Trophoblast cell (in vitro differentiated cells and primary cell): ENCODE measurements around the gene IL1RN.

Source experiments
- DNase-seq, 2 donors: peaks; one replicate each; pipeline ENCODE4 v3.0.0-alpha.2; 2016
- H2AFZ ChIP-seq: 2 replicates; pipeline ENCODE4 v1.6.1; 2013; ENCODE audit warnings: low read length, moderate library complexity, mild to moderate bottlenecking; ENCODE audit not compliant: insufficient read depth, poor library complexity
- H2AK5ac ChIP-seq: 2 replicates; pipeline ENCODE4 v1.6.1; 2013; ENCODE audit warnings: mild to moderate bottlenecking, low read length
- H2BK120ac ChIP-seq: 2 replicates; pipeline ENCODE4 v1.6.1; 2013; ENCODE audit warnings: low read length, mild to moderate bottlenecking, moderate library complexity; ENCODE audit not compliant: insufficient read depth, poor library complexity
- H2BK12ac ChIP-seq: 2 replicates; pipeline ENCODE4 v1.6.1; 2013; ENCODE audit warnings: mild to moderate bottlenecking, low read length, moderate library complexity
- H2BK5ac ChIP-seq: 2 replicates; pipeline ENCODE4 v1.6.1; 2013; ENCODE audit warnings: low read length, low read depth, moderate library complexity, mild to moderate bottlenecking; ENCODE audit not compliant: poor library complexity
- H3K14ac ChIP-seq: 2 replicates; pipeline ENCODE4 v1.6.1; 2013; ENCODE audit warnings: mild to moderate bottlenecking, low read length
- H3K18ac ChIP-seq: 2 replicates; pipeline ENCODE4 v1.6.1; 2013; ENCODE audit warnings: mild to moderate bottlenecking, low read length
- H3K23ac ChIP-seq: 2 replicates; pipeline ENCODE4 v1.6.1; 2013; ENCODE audit warnings: low read length
- H3K27ac ChIP-seq: 2 replicates; pipeline ENCODE4 v1.5.1; 2013; ENCODE audit warnings: low read depth, mild to moderate bottlenecking, inconsistent platforms, low read length, moderate library complexity
- H3K27me3 ChIP-seq: 2 replicates; pipeline ENCODE4 v1.6.1; 2013; ENCODE audit warnings: inconsistent platforms, mild to moderate bottlenecking, low read length, moderate library complexity; ENCODE audit not compliant: insufficient read depth
- H3K36me3 ChIP-seq, 2 experiments: 1 replicate in 1 of 2; 2 replicates in 1 of 2; pipeline ENCODE4 v1.6.1; 2013; ENCODE audit warnings: low read length in 2 of 2, mild to moderate bottlenecking in 2 of 2, moderate library complexity in 1 of 2; ENCODE audit not compliant: insufficient read depth in 2 of 2, control insufficient read depth in 1 of 2
- H3K4ac ChIP-seq: 2 replicates; pipeline ENCODE4 v1.6.1; 2013; ENCODE audit warnings: low read depth, mild to moderate bottlenecking, low read length, moderate library complexity
- H3K4me1 ChIP-seq, 2 experiments: 1 replicate in 1 of 2; 2 replicates in 1 of 2; pipeline ENCODE4 v1.6.1; 2013; ENCODE audit warnings: low read length in 2 of 2, mild to moderate bottlenecking in 2 of 2, moderate library complexity in 1 of 2; ENCODE audit not compliant: insufficient read depth in 2 of 2, control insufficient read depth in 1 of 2
- H3K4me2 ChIP-seq: 2 replicates; pipeline ENCODE4 v1.6.1; 2013; ENCODE audit warnings: inconsistent platforms, mild to moderate bottlenecking, low read length, moderate library complexity
- H3K4me3 ChIP-seq: 2 replicates; pipeline ENCODE4 v1.5.1; 2013; ENCODE audit warnings: mild to moderate bottlenecking, low read depth, low read length, inconsistent platforms
- H3K79me1 ChIP-seq: one replicate; pipeline ENCODE4 v1.6.1; 2013; ENCODE audit warnings: low read length
- H3K79me2 ChIP-seq: 2 replicates; pipeline ENCODE4 v1.6.1; 2013; ENCODE audit warnings: low read length, mild to moderate bottlenecking; ENCODE audit not compliant: control insufficient read depth, insufficient read depth, poor library complexity
- H3K9ac ChIP-seq: 2 replicates; pipeline ENCODE4 v1.6.1; 2013; ENCODE audit warnings: mild to moderate bottlenecking, low read length
- H3K9me3 ChIP-seq: 2 replicates; pipeline ENCODE4 v1.6.1; 2013; ENCODE audit warnings: low read depth, mild to moderate bottlenecking, control low read depth, inconsistent platforms, low read length; ENCODE audit not compliant: insufficient read depth
- H4K12ac ChIP-seq: 2 replicates; pipeline ENCODE4 v1.6.1; 2013; ENCODE audit warnings: low read depth, mild to moderate bottlenecking, low read length, moderate library complexity
- H4K8ac ChIP-seq: 2 replicates; pipeline ENCODE4 v1.6.1; 2013; ENCODE audit warnings: low read depth, mild to moderate bottlenecking, low read length, moderate library complexity
- H4K91ac ChIP-seq: one replicate; pipeline ENCODE4 v1.6.1; 2013; ENCODE audit warnings: low read depth, mild to moderate bottlenecking, low read length, moderate library complexity
- WGBS: extraction: QIAGEN DNeasy Blood & Tissue Kit; methylation state at CpG from one replicate; pipeline ENCODE4 v1.1.7; 2013; ENCODE audit warnings: missing lambda C conversion rate; ENCODE audit not compliant: insufficient read length, insufficient coverage; ENCODE audit errors: extremely low coverage; 5-methylcytosine and 5-hydroxymethylcytosine counted together

Gene IL1RN

GRCh38 chr2:113164930-113165585, 37.7 kb downstream of the IL1RN start:
- Histone ChIP-seq H3K14ac (no peak overlapping the region), H4K8ac (no peak overlapping the region), H3K4ac (no peak overlapping the region), H2AK5ac (no peak overlapping the region), H3K79me2 (no peaks in the 10 kb centered on the region), H3K79me1 (no peaks in the 10 kb centered on the region), H3K4me2 (no peak overlapping the region), H3K23ac (no peak overlapping the region), H3K36me3 (no peaks in the 10 kb centered on the region), H3K27me3 (no peaks in the 10 kb centered on the region), H3K9me3 (peaks cover 3% of the 10 kb centered on the region), H3K9ac (no peak overlapping the region), H4K91ac (peak overlapping the region; percentile 12), H3K18ac (no peak overlapping the region), H2BK12ac (no peak overlapping the region), H2AFZ (no peak overlapping the region), H3K4me3 (no peak overlapping the region), H3K4me1 (peaks cover 11 to 15% of the 10 kb centered on the region in 2 experiments), H3K27ac (no peak overlapping the region), H2BK5ac (no peak overlapping the region), H2BK120ac (no peak overlapping the region), H4K12ac (no peak overlapping the region)
- DNase-seq = peak; percentile 75 to 80
- no CpG with 5 or more reads among the region's 10 CpGs for WGBS

- Histone ChIP-seq H2BK12ac (no peak overlapping the region), H3K9ac (no peak overlapping the region), H3K36me3 (no peaks in the 10 kb centered on the region), H3K4me3 (no peak overlapping the region), H3K23ac (no peak overlapping the region), H3K27ac (no peak overlapping the region), H3K9me3 (peaks cover 3% of the 10 kb centered on the region), H2AFZ (no peak overlapping the region), H3K79me1 (no peaks in the 10 kb centered on the region), H3K18ac (no peak overlapping the region), H4K12ac (no peak overlapping the region), H2BK5ac (no peak overlapping the region), H3K4me1 (peaks cover 11 to 15% of the 10 kb centered on the region in 2 experiments), H2AK5ac (no peak overlapping the region), H3K14ac (no peak overlapping the region), H3K4ac (no peak overlapping the region), H3K4me2 (no peak overlapping the region), H2BK120ac (no peak overlapping the region), H4K91ac (no peak overlapping the region), H3K79me2 (no peaks in the 10 kb centered on the region), H3K27me3 (no peaks in the 10 kb centered on the region), H4K8ac (no peak overlapping the region)
- DNase-seq = no peak
- WGBS = no CpG with 5 or more reads among the region's 7 CpGs
These were observed 38.8 kb downstream of the IL1RN start for GRCh38 chr2:113166187-113166645.

- Histone ChIP-seq H3K4ac (no peak overlapping the region), H3K79me1 (no peaks in the 10 kb centered on the region)
These were observed 39.9 kb downstream of the IL1RN start for GRCh38 chr2:113167115-113167932.

GRCh38 chr2:113167962-113168340, 40.6 kb downstream of the IL1RN start:
- H2AK5ac ChIP-seq = no peak overlapping the region
- no peak overlapping the region for H4K12ac ChIP-seq
- WGBS = no CpG with 5 or more reads among the region's 6 CpGs

More at GRCh38 chr2:113167115-113167932, 39.9 kb downstream of the IL1RN start:
- Histone ChIP-seq H4K91ac (peak overlapping the region; percentile 7), H3K9me3 (peaks cover 3% of the 10 kb centered on the region), H2AFZ (no peak overlapping the region), H2BK120ac (no peak overlapping the region), H3K23ac (no peak overlapping the region), H3K27ac (no peak overlapping the region), H4K12ac (no peak overlapping the region), H4K8ac (no peak overlapping the region), H3K9ac (no peak overlapping the region), H3K36me3 (no peaks in the 10 kb centered on the region), H3K18ac (peak overlapping the region; percentile 42), H2BK12ac (no peak overlapping the region), H3K14ac (no peak overlapping the region), H3K4me2 (no peak overlapping the region), H2AK5ac (no peak overlapping the region), H3K27me3 (no peaks in the 10 kb centered on the region), H2BK5ac (no peak overlapping the region), H3K4me3 (peak overlapping the region; percentile 8), H3K79me2 (no peaks in the 10 kb centered on the region), H3K4me1 (peaks cover 11 to 15% of the 10 kb centered on the region in 2 experiments)
- no peak for DNase-seq
- WGBS = no CpG with 5 or more reads among the region's 12 CpGs

More at GRCh38 chr2:113167962-113168340, 40.6 kb downstream of the IL1RN start:
- no peak overlapping the region for H3K14ac ChIP-seq
- H3K4ac ChIP-seq = no peak overlapping the region
- no peaks in the 10 kb centered on the region for H3K79me2 ChIP-seq
- no peak overlapping the region for H2BK120ac ChIP-seq
- no peak overlapping the region for H4K8ac ChIP-seq
- H3K4me1 ChIP-seq = peaks cover 11 to 15% of the 10 kb centered on the region in 2 experiments
- no peak overlapping the region for H3K9ac ChIP-seq
- no peak overlapping the region for H3K4me3 ChIP-seq
- H3K23ac ChIP-seq = no peak overlapping the region
- H3K4me2 ChIP-seq = no peak overlapping the region
- H4K91ac ChIP-seq = no peak overlapping the region
- no peak overlapping the region for H2BK12ac ChIP-seq
- DNase-seq = no peak
- no peak overlapping the region for H3K27ac ChIP-seq
- H3K27me3 ChIP-seq = no peaks in the 10 kb centered on the region
- H2AFZ ChIP-seq = no peak overlapping the region
- H2BK5ac ChIP-seq = no peak overlapping the region
- no peak overlapping the region for H3K18ac ChIP-seq
- H3K79me1 ChIP-seq = no peaks in the 10 kb centered on the region
- H3K9me3 ChIP-seq = peaks cover 3% of the 10 kb centered on the region
- no peaks in the 10 kb centered on the region for H3K36me3 ChIP-seq
